ENCODE data around the gene BRWD1.
"Not testable (repeated sequence)": the region's sequence is repeated elsewhere in the genome, so short reads cannot be mapped to it uniquely, and the experiment has no call there.

BRWD1 gene

GRCh38 chr21:39168800-39169199 is 144.6 kb downstream of the BRWD1 start:
- no peak overlapping the region for H3K9ac ChIP-seq (ENCODE audit: low read length)
- H3K27me3 ChIP-seq (ENCODE audit: control insufficient read depth, insufficient read depth, low read length): no peaks in the 10 kb centered on the region
- no peak overlapping the region for H3K4me3 ChIP-seq (ENCODE audit: low read length)
- no peaks in the 10 kb centered on the region for H3K4me1 ChIP-seq (ENCODE audit: control insufficient read depth, insufficient read depth, low read length)
- H3K27ac ChIP-seq (ENCODE audit: low read depth, low read length): no peak overlapping the region
- no peaks in the 10 kb centered on the region for H3K36me3 ChIP-seq (ENCODE audit: control insufficient read depth, insufficient read depth, low read length)

GRCh38 chr21:39164523-39164922 is 148.9 kb downstream of the BRWD1 start:
- Histone ChIP-seq H3K4me1 (ENCODE audit: control insufficient read depth, insufficient read depth, low read length) (no peaks in the 10 kb centered on the region), H3K27me3 (ENCODE audit: control insufficient read depth, insufficient read depth, low read length) (no peaks in the 10 kb centered on the region), H3K9ac (ENCODE audit: low read length) (no peak overlapping the region), H3K36me3 (ENCODE audit: control insufficient read depth, insufficient read depth, low read length) (no peaks in the 10 kb centered on the region), H3K27ac (ENCODE audit: low read depth, low read length) (no peak overlapping the region), H3K4me3 (ENCODE audit: low read length) (no peak overlapping the region)

DNA sequence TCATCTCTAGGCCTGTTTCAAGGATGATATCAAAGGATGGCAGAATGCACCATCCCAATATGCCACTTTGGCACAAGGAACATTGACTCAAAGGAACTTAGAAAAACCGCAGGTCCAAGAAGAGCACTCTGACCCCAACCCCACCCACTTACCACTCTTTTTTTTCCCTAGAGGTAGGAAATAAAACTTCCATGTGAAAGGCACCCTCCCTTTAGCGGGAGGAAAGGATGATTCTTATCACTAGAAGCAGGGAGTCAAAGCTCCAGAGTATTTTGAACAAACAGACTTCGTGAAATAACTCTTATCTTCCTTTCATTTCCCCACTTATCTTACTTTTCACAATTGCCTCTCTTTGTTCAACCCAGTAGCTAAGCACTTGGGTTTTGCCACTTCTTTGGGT is 152.4 kb downstream of the BRWD1 start:
- Histone ChIP-seq H3K36me3 (ENCODE audit: control insufficient read depth, insufficient read depth, low read length) (no peaks in the 10 kb centered on the region), H3K27me3 (ENCODE audit: control insufficient read depth, insufficient read depth, low read length) (no peaks in the 10 kb centered on the region), H3K9ac (ENCODE audit: low read length) (no peak overlapping the region), H3K27ac (ENCODE audit: low read depth, low read length) (no peak overlapping the region), H3K4me1 (ENCODE audit: control insufficient read depth, insufficient read depth, low read length) (no peaks in the 10 kb centered on the region), H3K4me3 (ENCODE audit: low read length) (no peak overlapping the region)

DNA sequence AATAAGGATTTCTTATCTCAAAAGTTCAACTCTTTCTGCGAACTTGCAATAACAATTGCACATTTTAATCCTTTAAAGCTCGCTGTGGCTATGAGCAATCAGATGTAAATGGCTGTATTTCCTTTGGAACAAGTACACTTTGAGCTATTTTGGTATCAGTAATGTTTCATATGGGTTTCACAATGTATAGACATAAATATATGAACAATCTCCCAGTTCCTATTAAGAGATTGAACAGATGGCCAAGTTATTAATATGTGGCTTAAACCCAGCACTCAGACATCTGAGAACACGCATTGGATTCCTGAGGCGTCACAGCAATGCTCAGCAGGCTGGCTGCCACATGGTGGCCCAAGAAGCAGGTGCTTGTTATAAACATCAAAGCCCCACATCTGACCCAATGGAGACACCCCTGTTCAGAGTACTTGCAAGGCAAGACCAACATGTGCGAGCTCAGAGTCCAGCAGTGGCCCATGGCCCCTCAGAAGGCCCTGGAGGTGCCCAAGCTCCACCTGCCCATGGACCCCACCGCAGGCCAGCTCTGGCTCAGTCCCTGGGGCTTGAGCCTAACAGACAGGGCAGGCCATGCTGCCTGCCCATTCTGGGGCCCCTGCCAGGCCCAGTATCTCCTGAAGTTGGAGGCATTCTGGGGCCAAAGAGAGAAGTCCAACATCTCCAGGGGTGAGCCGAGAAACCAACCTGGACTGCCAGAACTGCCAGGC is 153.9 kb downstream of the BRWD1 start:
- Histone ChIP-seq H3K4me3 (ENCODE audit: low read length) (no peak overlapping the region), H3K9ac (ENCODE audit: low read length) (no peak overlapping the region), H3K4me1 (ENCODE audit: control insufficient read depth, insufficient read depth, low read length) (no peaks in the 10 kb centered on the region), H3K27ac (ENCODE audit: low read depth, low read length) (no peak overlapping the region), H3K27me3 (ENCODE audit: control insufficient read depth, insufficient read depth, low read length) (no peaks in the 10 kb centered on the region), H3K36me3 (ENCODE audit: control insufficient read depth, insufficient read depth, low read length) (no peaks in the 10 kb centered on the region)

GRCh38 chr21:39157241-39157640 is 156.2 kb downstream of the BRWD1 start:
- not testable (repeated sequence) for H3K27me3 ChIP-seq (ENCODE audit: control insufficient read depth, insufficient read depth, low read length); H3K9ac ChIP-seq (ENCODE audit: low read length); H3K4me3 ChIP-seq (ENCODE audit: low read length); H3K36me3 ChIP-seq (ENCODE audit: control insufficient read depth, insufficient read depth, low read length); H3K4me1 ChIP-seq (ENCODE audit: control insufficient read depth, insufficient read depth, low read length); H3K27ac ChIP-seq (ENCODE audit: low read depth, low read length)

- Histone ChIP-seq H3K4me3 (ENCODE audit: low read length) (no peak overlapping the region), H3K27ac (ENCODE audit: low read depth, low read length) (no peak overlapping the region), H3K36me3 (ENCODE audit: control insufficient read depth, insufficient read depth, low read length) (no peaks in the 10 kb centered on the region), H3K27me3 (ENCODE audit: control insufficient read depth, insufficient read depth, low read length) (no peaks in the 10 kb centered on the region), H3K4me1 (ENCODE audit: control insufficient read depth, insufficient read depth, low read length) (no peaks in the 10 kb centered on the region), H3K9ac (ENCODE audit: low read length) (no peak overlapping the region)
Observed at GRCh38 chr21:39156024-39156423, 157.4 kb downstream of the BRWD1 start.

DNA sequence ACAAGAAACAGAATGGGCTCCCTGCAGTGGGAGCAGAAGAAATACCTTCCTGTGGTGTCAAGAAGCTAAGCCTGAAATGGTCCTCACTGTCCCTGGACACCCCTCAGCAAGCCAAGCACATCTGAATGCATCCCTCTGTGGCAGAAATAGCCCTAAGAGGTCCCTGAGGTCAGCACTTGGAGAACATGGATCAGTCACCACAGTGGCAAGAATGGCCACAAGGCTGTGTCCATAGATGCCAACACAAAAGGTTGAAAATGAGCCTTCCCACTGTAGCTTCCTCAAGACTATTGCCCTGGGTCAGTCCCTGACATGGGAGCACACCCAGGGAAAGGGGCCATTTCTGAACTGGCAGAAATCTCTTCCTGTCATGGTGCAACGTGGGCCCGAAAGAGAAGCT is 157.9 kb downstream of the BRWD1 start:
- Histone ChIP-seq H3K27ac (ENCODE audit: low read depth, low read length) (no peak overlapping the region), H3K9ac (ENCODE audit: low read length) (no peak overlapping the region), H3K27me3 (ENCODE audit: control insufficient read depth, insufficient read depth, low read length) (no peaks in the 10 kb centered on the region), H3K4me1 (ENCODE audit: control insufficient read depth, insufficient read depth, low read length) (no peaks in the 10 kb centered on the region), H3K36me3 (ENCODE audit: control insufficient read depth, insufficient read depth, low read length) (no peaks in the 10 kb centered on the region), H3K4me3 (ENCODE audit: low read length) (no peak overlapping the region)

DNA sequence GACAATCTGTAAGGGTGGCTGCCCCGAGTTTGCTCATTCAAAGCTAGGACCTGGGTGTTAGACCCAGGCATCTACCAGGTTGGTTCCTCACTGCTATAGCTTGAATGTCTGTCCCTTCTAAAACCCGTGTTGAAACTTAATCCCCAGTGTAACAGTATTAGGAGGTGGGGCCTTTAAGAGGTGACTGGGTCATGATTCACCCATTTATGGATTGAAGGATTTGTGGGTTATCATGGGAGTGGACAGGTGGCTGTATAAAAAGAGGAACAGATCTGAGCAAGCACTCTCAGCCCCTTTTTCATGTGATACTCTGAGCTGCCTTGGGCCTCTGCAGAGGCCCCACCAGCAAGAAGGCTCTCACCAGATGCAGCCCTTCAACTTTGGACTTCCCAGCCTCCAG is 159.6 kb downstream of the BRWD1 start:
- Histone ChIP-seq H3K4me3 (ENCODE audit: low read length) (no peak overlapping the region), H3K27ac (ENCODE audit: low read depth, low read length) (no peak overlapping the region), H3K27me3 (ENCODE audit: control insufficient read depth, insufficient read depth, low read length) (no peaks in the 10 kb centered on the region), H3K4me1 (ENCODE audit: control insufficient read depth, insufficient read depth, low read length) (no peaks in the 10 kb centered on the region), H3K9ac (ENCODE audit: low read length) (no peak overlapping the region), H3K36me3 (ENCODE audit: control insufficient read depth, insufficient read depth, low read length) (no peaks in the 10 kb centered on the region)

DNA sequence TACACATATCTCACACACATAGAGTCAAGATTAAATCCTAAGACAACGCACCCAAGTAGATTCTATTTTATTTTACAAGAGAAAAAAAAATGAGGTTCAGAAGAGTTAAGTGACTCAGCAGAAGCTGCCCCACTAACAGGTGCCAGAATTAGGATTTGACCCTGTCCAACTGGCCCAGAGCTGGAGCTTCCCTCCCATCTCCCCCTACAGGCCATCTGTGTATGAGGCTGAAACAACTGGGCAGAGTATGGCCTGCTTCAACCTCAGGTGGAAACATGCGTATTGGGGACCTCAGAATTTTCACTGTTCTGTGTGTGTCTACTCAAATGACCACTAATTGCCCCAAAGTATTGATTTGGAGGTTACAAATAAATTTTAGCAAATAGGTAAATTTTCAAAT is 160.1 kb downstream of the BRWD1 start:
- Histone ChIP-seq H3K9ac (ENCODE audit: low read length) (no peak overlapping the region), H3K27me3 (ENCODE audit: control insufficient read depth, insufficient read depth, low read length) (no peaks in the 10 kb centered on the region)

DNA sequence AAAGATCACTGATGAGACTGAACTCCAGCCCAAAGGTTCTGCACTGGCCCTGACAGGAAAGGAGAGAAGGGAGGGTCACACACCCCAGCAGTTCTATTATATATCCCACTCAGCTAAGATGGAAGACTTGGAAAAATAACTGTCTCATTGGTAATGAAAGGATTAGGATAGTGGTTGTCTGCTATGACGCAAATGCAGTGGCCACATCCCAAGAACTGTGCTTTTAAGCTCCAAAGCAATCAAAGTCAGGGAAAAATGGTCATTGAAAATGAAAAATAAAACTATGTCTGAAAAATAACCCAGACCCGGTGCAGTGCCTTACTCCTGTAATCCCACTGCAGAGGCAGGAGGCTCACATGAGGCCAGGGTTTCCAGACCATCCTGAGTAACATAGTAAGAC is 161.2 kb downstream of the BRWD1 start:
- no peaks in the 10 kb centered on the region for H3K4me1 ChIP-seq (ENCODE audit: control insufficient read depth, insufficient read depth, low read length)
- no peak overlapping the region for H3K4me3 ChIP-seq (ENCODE audit: low read length)
- no peak overlapping the region for H3K9ac ChIP-seq (ENCODE audit: low read length)
- no peak overlapping the region for H3K27ac ChIP-seq (ENCODE audit: low read depth, low read length)
- no peaks in the 10 kb centered on the region for H3K27me3 ChIP-seq (ENCODE audit: control insufficient read depth, insufficient read depth, low read length)
- no peaks in the 10 kb centered on the region for H3K36me3 ChIP-seq (ENCODE audit: control insufficient read depth, insufficient read depth, low read length)

More for the DNA sequence above, 160.1 kb downstream of the BRWD1 start:
- no peak overlapping the region for H3K27ac ChIP-seq (ENCODE audit: low read depth, low read length)
- H3K4me3 ChIP-seq (ENCODE audit: low read length): no peak overlapping the region
- no peaks in the 10 kb centered on the region for H3K36me3 ChIP-seq (ENCODE audit: control insufficient read depth, insufficient read depth, low read length)
- H3K4me1 ChIP-seq (ENCODE audit: control insufficient read depth, insufficient read depth, low read length): no peaks in the 10 kb centered on the region

DNA sequence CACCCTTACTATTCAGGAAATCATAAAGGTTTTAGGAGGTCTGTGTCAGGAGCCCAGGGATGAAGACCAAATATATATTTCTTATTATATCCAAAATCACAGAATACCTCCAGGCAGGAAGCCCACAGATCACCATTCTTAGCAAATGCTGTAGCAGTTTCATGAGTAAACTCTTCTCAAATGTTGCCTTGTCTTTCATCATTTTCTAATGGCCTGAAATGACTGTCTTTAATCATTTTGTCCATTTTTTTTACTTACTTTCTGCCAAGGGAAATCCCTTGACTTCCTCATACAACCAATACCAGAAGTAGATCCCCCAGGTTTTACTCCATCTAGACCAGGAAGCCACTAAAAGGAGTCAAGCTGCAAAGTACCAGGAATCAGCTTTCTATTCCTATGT is 162.6 kb downstream of the BRWD1 start:
- Histone ChIP-seq H3K36me3 (ENCODE audit: control insufficient read depth, insufficient read depth, low read length) (no peaks in the 10 kb centered on the region), H3K9ac (ENCODE audit: low read length) (no peak overlapping the region), H3K4me1 (ENCODE audit: control insufficient read depth, insufficient read depth, low read length) (no peaks in the 10 kb centered on the region), H3K27me3 (ENCODE audit: control insufficient read depth, insufficient read depth, low read length) (no peaks in the 10 kb centered on the region), H3K4me3 (ENCODE audit: low read length) (no peak overlapping the region), H3K27ac (ENCODE audit: low read depth, low read length) (no peak overlapping the region)

DNA sequence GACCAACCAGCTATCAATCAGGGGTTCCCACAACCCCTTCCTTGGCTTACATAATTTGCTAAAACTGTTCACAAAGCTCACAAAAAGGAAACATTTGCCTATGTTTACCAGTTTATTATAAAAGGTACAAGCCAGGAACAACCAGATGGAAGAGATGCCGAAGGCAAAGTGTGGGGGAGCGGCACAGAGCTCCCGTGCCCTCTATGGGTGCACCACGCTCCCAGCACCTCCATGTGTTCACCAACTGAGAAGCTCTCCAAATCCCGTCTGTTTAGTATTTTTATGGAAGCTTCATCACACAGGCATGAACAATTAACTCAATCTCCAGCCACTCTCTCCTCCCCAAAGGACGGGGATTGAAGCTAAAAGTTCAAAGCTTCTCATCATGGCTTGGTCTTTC is 163.1 kb downstream of the BRWD1 start:
- no peak overlapping the region for H3K4me3 ChIP-seq (ENCODE audit: low read length)
- H3K9ac ChIP-seq (ENCODE audit: low read length): no peak overlapping the region
- no peak overlapping the region for H3K27ac ChIP-seq (ENCODE audit: low read depth, low read length)
- no peaks in the 10 kb centered on the region for H3K36me3 ChIP-seq (ENCODE audit: control insufficient read depth, insufficient read depth, low read length)
- no peaks in the 10 kb centered on the region for H3K4me1 ChIP-seq (ENCODE audit: control insufficient read depth, insufficient read depth, low read length)
- no peaks in the 10 kb centered on the region for H3K27me3 ChIP-seq (ENCODE audit: control insufficient read depth, insufficient read depth, low read length)

- H3K9ac ChIP-seq (ENCODE audit: low read length): no peak overlapping the region
- H3K36me3 ChIP-seq (ENCODE audit: control insufficient read depth, insufficient read depth, low read length): no peaks in the 10 kb centered on the region
- no peaks in the 10 kb centered on the region for H3K27me3 ChIP-seq (ENCODE audit: control insufficient read depth, insufficient read depth, low read length)
- no peaks in the 10 kb centered on the region for H3K4me1 ChIP-seq (ENCODE audit: control insufficient read depth, insufficient read depth, low read length)
- no peak overlapping the region for H3K27ac ChIP-seq (ENCODE audit: low read depth, low read length)
- H3K4me3 ChIP-seq (ENCODE audit: low read length): no peak overlapping the region
Observed at GRCh38 chr21:39149882-39150281, 163.6 kb downstream of the BRWD1 start.
